Endothelial cell of umbilical vein (primary cell): ENCODE data around the gene ULK4. TPM values are rescaled to one million over a fixed set of nuclear protein-coding genes. Genes with fewer than 3 reads are reported as not detected.

ENCODE experiments used
- BruUV-seq: library from RNA; stranded (reverse); fragments of 400-500 nt; replicated peaks from 2 replicates; lab custom pipeline; 2021; lab: Mats Ljungman, UMichigan
- CTCF ChIA-PET: fragments of 300-600, 350-600 bp; sonication (Branson Sonifier 250); formaldehyde crosslinking; loops from one replicate; lab custom pipeline; 2021; ENCODE audit warnings: antibody characterized with exemption, inconsistent platforms; lab: Charles Lee
- POLR2A ChIA-PET: fragments of 300-600, 350-600 bp; sonication (Branson Sonifier 250); formaldehyde crosslinking; loops from one replicate; lab custom pipeline; 2021; ENCODE audit warnings: antibody characterized with exemption, inconsistent platforms; lab: Charles Lee
- DNase-seq: peaks from one replicate; pipeline ENCODE4 v3.0.0-alpha.2; 2011; ENCODE audit warnings: low read depth, low spot score
- FAIRE-seq: peaks from 2 replicates; lab custom pipeline; 2011; peaks lifted over from hg19 to GRCh38; lab: Jason Lieb, UNC
- H2AFZ ChIP-seq: 2 replicates; pipeline ENCODE4 v1.6.0; 2012; ENCODE audit warnings: low read depth, low read length, control low read depth, inconsistent platforms
- H3K27ac ChIP-seq: 2 replicates; pipeline ENCODE4 v1.5.1; 2011; ENCODE audit warnings: low read depth, mild to moderate bottlenecking, control low read depth, low read length, moderate library complexity; ENCODE audit not compliant: insufficient read depth
- H3K27me3 ChIP-seq, 2 experiments: 2 replicates each; pipeline versions ENCODE4 v1.6.0 to v1.6.1; 2011; ENCODE audit warnings: low read length in 2 of 2, mixed read lengths in 1 of 2; ENCODE audit not compliant: control insufficient read depth in 2 of 2, insufficient read depth in 2 of 2
- H3K36me3 ChIP-seq, 2 experiments: 2 replicates in 1 of 2; 3 replicates in 1 of 2; pipeline ENCODE4 v1.5.1; 2011; ENCODE audit warnings: low read length in 2 of 2, mild to moderate bottlenecking in 1 of 2, moderate library complexity in 1 of 2; ENCODE audit not compliant: control insufficient read depth in 2 of 2, insufficient read depth in 2 of 2; ENCODE audit errors: extremely low read depth in 1 of 2
- H3K4me1 ChIP-seq: 3 replicates; pipeline ENCODE4 v1.5.1; 2011; ENCODE audit warnings: mild to moderate bottlenecking, low read length; ENCODE audit not compliant: control insufficient read depth, insufficient read depth; ENCODE audit errors: extremely low read depth
- H3K4me2 ChIP-seq: 2 replicates; pipeline ENCODE4 v1.6.1; 2011; ENCODE audit warnings: low read length, control low read depth, mixed read lengths; ENCODE audit not compliant: insufficient read depth
- H3K4me3 ChIP-seq, 3 experiments: fragments of 200-600 bp in 1 of 3; sonication (generic), shearing (Covaris generic) in 1 of 3; replicated peaks in 1 of 3; 2 replicates each; pipeline ENCODE4 v1.5.1; 2011 to 2016; ENCODE audit warnings: control low read depth in 3 of 3, low read length in 3 of 3, mild to moderate bottlenecking in 2 of 3, inconsistent platforms in 1 of 3, low read depth in 1 of 3, moderate library complexity in 1 of 3; ENCODE audit not compliant: insufficient read depth in 1 of 3
- H3K79me2 ChIP-seq: 2 replicates; pipeline ENCODE4 v1.6.0; 2012; ENCODE audit warnings: low read length, inconsistent platforms; ENCODE audit not compliant: control insufficient read depth, insufficient read depth
- H3K9ac ChIP-seq: replicated peaks from 2 replicates; pipeline ENCODE3; 2011; ENCODE audit warnings: low read length, control low read depth; ENCODE audit not compliant: insufficient read depth; ENCODE audit errors: extremely low read depth
- H3K9me1 ChIP-seq: replicated peaks from 3 replicates; pipeline ENCODE4 v1.6.0; 2011; ENCODE audit warnings: mild to moderate bottlenecking, low read length; ENCODE audit not compliant: control insufficient read depth, insufficient read depth; ENCODE audit errors: extremely low read depth
- H3K9me3 ChIP-seq: replicated peaks from 2 replicates; pipeline ENCODE4 v1.5.1; 2012; ENCODE audit warnings: low read length, inconsistent platforms; ENCODE audit not compliant: control insufficient read depth, insufficient read depth
- H4K20me1 ChIP-seq: replicated peaks from 2 replicates; pipeline ENCODE3; 2011; ENCODE audit warnings: mild to moderate bottlenecking, low read length; ENCODE audit not compliant: control insufficient read depth, insufficient read depth; ENCODE audit errors: extremely low read depth
- CTCF ChIP-seq, 2 donors: IDR thresholded peaks; 1 replicate in 1 of 2; 2 replicates in 1 of 2; pipeline ENCODE4 v1.5.1; 2011; ENCODE audit warnings: low read length in 2 of 2, mild to moderate bottlenecking in 2 of 2, moderate library complexity in 2 of 2, control low read depth in 1 of 2, inconsistent platforms in 1 of 2, low read depth in 1 of 2; ENCODE audit not compliant: insufficient read depth in 1 of 2; ENCODE audit errors: extremely low read depth in 1 of 2
- EZH2 ChIP-seq: IDR thresholded peaks from 2 replicates; pipeline ENCODE4 v1.6.1; 2012; ENCODE audit warnings: borderline replicate concordance, low read depth, mild to moderate bottlenecking, moderate library complexity, low read length, inconsistent platforms; ENCODE audit not compliant: severe bottlenecking
- FOS ChIP-seq: IDR thresholded peaks from 2 replicates; pipeline ENCODE4 v1.6.1; 2011; ENCODE audit warnings: mild to moderate bottlenecking, low read length, moderate library complexity, borderline replicate concordance; ENCODE audit not compliant: insufficient read depth
- GATA2 ChIP-seq: IDR thresholded peaks from 2 replicates; pipeline ENCODE4 v1.7.0; 2011; ENCODE audit warnings: low read depth, mild to moderate bottlenecking, moderate library complexity, mixed read lengths, low read length; ENCODE audit not compliant: insufficient read length, insufficient read depth
- JUN ChIP-seq: IDR thresholded peaks from 2 replicates; pipeline ENCODE4 v1.6.1; 2011; ENCODE audit warnings: borderline replicate concordance, low read depth; ENCODE audit not compliant: insufficient read length, insufficient read depth
- MAX ChIP-seq: IDR thresholded peaks from 2 replicates; pipeline ENCODE4 v1.6.1; 2011; ENCODE audit not compliant: insufficient read depth, insufficient read length
- MYC ChIP-seq: IDR thresholded peaks from one replicate; pipeline ENCODE4 v1.6.1; 2011; ENCODE audit warnings: mild to moderate bottlenecking, low read depth, low read length
- POLR2A ChIP-seq: IDR thresholded peaks from 2 replicates; pipeline ENCODE4 v1.6.1; 2012; ENCODE audit warnings: low read depth, mild to moderate bottlenecking, control low read depth, low read length
- POLR2AphosphoS5 ChIP-seq: IDR thresholded peaks from 2 replicates; pipeline ENCODE4 v1.6.1; 2012; ENCODE audit warnings: low read depth, mild to moderate bottlenecking, control low read depth, low read length, moderate library complexity; ENCODE audit not compliant: insufficient read depth
- dilution Hi-C: fragments of 300-500 bp; cut with MboI; formaldehyde crosslinking; loops from one replicate; pipeline ENCODE4 v1.15.0; 2019; ENCODE audit warnings: low sequenced_read_pairs; ENCODE audit not compliant: extremely low pct_ligation_motif_present
- intact Hi-C: fragments of 100-400 bp; cut with micrococcal nuclease; formaldehyde crosslinking; loops from one replicate; pipeline ENCODE4 v1.10.0; 2022
- polyA plus RNA-seq, 4 experiments: library from polyadenylated mRNA; depleted of rRNA in 3 of 4; stranded (reverse) in 3 of 4; unstranded in 1 of 4; fragments of >200 nt; gene quantifications; 2 replicates each; pipeline versions ENCODE4 v1.2.1 to v1.2.3, GENCODE V29; 2011 to 2012; ENCODE audit warnings: missing spikeins in 1 of 4
- total RNA-seq: library from RNA; stranded (reverse); gene quantifications from 2 replicates; pipeline ENCODE4 v1.2.3, GENCODE V29; 2021

ULK4 gene
- total and polyA plus RNA-seq, 2 donors (not counting 3 experiments of a cell fraction or from before 2014, with no cell fraction given) = 3.3 to 16.0 TPM

- CTCF ChIA-PET = no interaction called here
- Histone ChIP-seq H2AFZ (no peak overlapping the region), H3K27ac (no peak overlapping the region), H3K9me1 (no peaks in the 10 kb centered on the region), H3K4me1 (no peaks in the 10 kb centered on the region), H3K9me3 (no peaks in the 10 kb centered on the region), H3K36me3 (no peaks in the 10 kb centered on the region), H3K4me2 (no peak overlapping the region), H4K20me1 (no peaks in the 10 kb centered on the region), H3K9ac (no peak overlapping the region), H3K79me2 (no peaks in the 10 kb centered on the region), H3K27me3 (no peaks in the 10 kb centered on the region), H3K4me3 (no peak overlapping the region)
- POLR2A ChIA-PET = no interaction called here
- no TSS peak for BruUV-seq
- intact Hi-C loops = loop anchor here (5.0 kb wide), 1 partner anchor 52 kb away; no protein-coding TSS in a partner anchor
- no peak for FAIRE-seq
- dilution Hi-C loops = no loop called here
- DNase-seq = no peak
- TF ChIP-seq CTCF (IDR thresholded peaks at IDR 0.05; ENCODE audit: extremely low read depth in 1 of 2, insufficient read depth in 1 of 2, low read depth in 1 of 2, low read length in 2 of 2) = no peak
- no peak for TF ChIP-seq GATA2
- TF ChIP-seq MYC = no peak
- TF ChIP-seq JUN = no peak
- TF ChIP-seq POLR2AphosphoS5 = no peak
- TF ChIP-seq FOS = no peak
- TF ChIP-seq MAX = no peak
- TF ChIP-seq EZH2 = no peak
- TF ChIP-seq POLR2A = no peak
Observed at GRCh38 chr3:41523897-41524296, 438.0 kb downstream of the ULK4 start.
